Keratinocyte (primary cell): ENCODE data around the gene FBXO8. TPM values are rescaled to one million over a fixed set of nuclear protein-coding genes. Genes with fewer than 3 reads are reported as not detected.

ENCODE experiments used
- DNase-seq: peaks from one replicate; pipeline ENCODE4 v3.0.0-alpha.2; 2011; ENCODE audit warnings: low read depth, missing footprints, low spot score
- FAIRE-seq: peaks from 2 replicates; lab custom pipeline; 2011; peaks lifted over from hg19 to GRCh38; lab: Jason Lieb, UNC
- H2AFZ ChIP-seq: 2 replicates; pipeline ENCODE4 v1.6.0; 2012; ENCODE audit warnings: low read length, control low read depth, inconsistent platforms; ENCODE audit not compliant: control insufficient read depth
- H3K27ac ChIP-seq: 2 replicates; pipeline ENCODE4 v1.5.1; 2011; ENCODE audit warnings: low read length; ENCODE audit not compliant: control insufficient read depth, insufficient read depth
- H3K27me3 ChIP-seq: 3 replicates; pipeline ENCODE4 v1.6.0; 2011; ENCODE audit warnings: low read length; ENCODE audit not compliant: control insufficient read depth, insufficient read depth; ENCODE audit errors: extremely low read depth
- H3K36me3 ChIP-seq, 2 experiments: 2 replicates in 1 of 2; 3 replicates in 1 of 2; pipeline ENCODE4 v1.5.1; 2011; ENCODE audit warnings: low read length in 2 of 2, mild to moderate bottlenecking in 1 of 2; ENCODE audit not compliant: control insufficient read depth in 2 of 2, insufficient read depth in 2 of 2; ENCODE audit errors: extremely low read depth in 1 of 2
- H3K4me1 ChIP-seq: 3 replicates; pipeline ENCODE4 v1.5.1; 2011; ENCODE audit warnings: low read length; ENCODE audit not compliant: control insufficient read depth, insufficient read depth; ENCODE audit errors: extremely low read depth
- H3K4me2 ChIP-seq: 3 replicates; pipeline ENCODE4 v1.6.0; 2011; ENCODE audit warnings: low read depth, low read length; ENCODE audit not compliant: control insufficient read depth, insufficient read depth; ENCODE audit errors: extremely low read depth
- H3K4me3 ChIP-seq, 3 experiments: fragments of 200-600 bp in 1 of 3; sonication (generic) in 1 of 3; 2 replicates in 2 of 3; 3 replicates in 1 of 3; pipeline ENCODE4 v1.5.1; 2011 to 2016; ENCODE audit warnings: low read length in 3 of 3, mild to moderate bottlenecking in 3 of 3, control low read depth in 2 of 3, inconsistent platforms in 1 of 3, low read depth in 1 of 3, mixed read lengths in 1 of 3, mixed run types in 1 of 3, moderate library complexity in 1 of 3; ENCODE audit not compliant: control insufficient read depth in 2 of 3, insufficient read depth in 2 of 3; ENCODE audit errors: extremely low read depth in 1 of 3
- H3K79me2 ChIP-seq: 2 replicates; pipeline ENCODE4 v1.6.0; 2012; ENCODE audit warnings: low read length; ENCODE audit not compliant: control insufficient read depth, insufficient read depth
- H3K9ac ChIP-seq: 3 replicates; pipeline ENCODE4 v1.6.0; 2011; ENCODE audit warnings: low read length; ENCODE audit not compliant: control insufficient read depth, insufficient read depth; ENCODE audit errors: extremely low read depth
- H3K9me1 ChIP-seq: 3 replicates; pipeline ENCODE4 v1.6.0; 2011; ENCODE audit warnings: low read length; ENCODE audit not compliant: control insufficient read depth, insufficient read depth; ENCODE audit errors: extremely low read depth
- H3K9me3 ChIP-seq: 2 replicates; pipeline ENCODE4 v1.5.1; 2012; ENCODE audit warnings: low read depth, low read length; ENCODE audit not compliant: control insufficient read depth
- H4K20me1 ChIP-seq: 3 replicates; pipeline ENCODE4 v1.6.0; 2011; ENCODE audit warnings: low read length; ENCODE audit not compliant: control insufficient read depth, insufficient read depth; ENCODE audit errors: extremely low read depth
- CTCF ChIP-seq, 3 experiments: IDR thresholded peaks in 1 of 3; conservative IDR thresholded peaks in 1 of 3; optimal IDR thresholded peaks in 1 of 3; 2 replicates in 2 of 3; 3 replicates in 1 of 3; pipeline versions ENCODE3 to v1.5.1; 2011; ENCODE audit warnings: low read length in 3 of 3, mild to moderate bottlenecking in 3 of 3, moderate library complexity in 2 of 3, control low read depth in 1 of 3, inconsistent platforms in 1 of 3; ENCODE audit not compliant: insufficient read depth in 2 of 3; ENCODE audit errors: extremely low read depth in 1 of 3
- dilution Hi-C: fragments of 300-500 bp; cut with MboI; formaldehyde crosslinking; loops from one replicate; pipeline ENCODE4 v1.7.0; 2020; ENCODE audit warnings: low sequenced_read_pairs; ENCODE audit not compliant: extremely low pct_ligation_motif_present
- polyA plus RNA-seq, 5 experiments: library from polyadenylated mRNA; depleted of rRNA in 3 of 5; stranded (reverse) in 3 of 5; stranded (forward) in 1 of 5; unstranded in 1 of 5; fragments of >200 nt; gene quantifications; 1 replicate in 1 of 5; 2 replicates in 3 of 5; 3 replicates in 1 of 5; pipeline versions ENCODE4 v1.2.1 to v1.2.3, GENCODE V29; 2011 to 2012; ENCODE audit warnings: missing spikeins in 2 of 5, low read depth in 1 of 5, low replicate concordance in 1 of 5

Gene FBXO8
- polyA plus RNA-seq, 1 donor (not counting 4 experiments of a cell fraction or from before 2014, with no cell fraction given): 21.0 TPM

- peaks cover 33% of the 10 kb centered on the region for H3K79me2 ChIP-seq
These were observed 6.0 kb downstream of the FBXO8 start for GRCh38 chr4:174277433-174277832.

DNA sequence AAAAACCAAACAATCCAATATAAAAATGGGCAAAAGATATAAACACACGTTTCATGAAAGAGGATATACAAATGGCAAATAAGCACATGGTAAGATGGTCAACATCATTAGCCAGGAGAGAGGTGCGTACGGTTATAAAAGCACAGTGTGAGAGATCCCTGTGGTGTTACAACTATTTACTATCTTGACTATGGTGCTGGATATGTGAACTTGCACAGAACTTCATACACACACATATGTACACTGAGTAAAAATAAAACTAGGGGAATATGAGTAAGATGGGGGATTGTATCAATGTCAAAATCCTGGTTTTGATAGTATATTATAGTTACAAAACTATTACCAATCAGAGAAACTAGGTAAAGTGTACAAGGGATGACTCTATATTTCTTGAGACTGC, 8.4 kb downstream of the FBXO8 start:
- TF ChIP-seq CTCF (optimal IDR thresholded peaks at IDR 0.05 in 1 of 3, IDR thresholded peaks at IDR 0.05 in 1 of 3, conservative IDR thresholded peaks at IDR 0.05 in 1 of 3; ENCODE audit: extremely low read depth in 1 of 3, insufficient read depth in 2 of 3, low read length in 3 of 3): no peak
- H3K4me3 ChIP-seq: no peak overlapping the region
- no peaks in the 10 kb centered on the region for H3K27me3 ChIP-seq
- H3K4me1 ChIP-seq: no peaks in the 10 kb centered on the region
- H2AFZ ChIP-seq: no peak overlapping the region
- no peaks in the 10 kb centered on the region for H3K9me3 ChIP-seq
- H4K20me1 ChIP-seq: no peaks in the 10 kb centered on the region
- H3K79me2 ChIP-seq: peaks cover 15% of the 10 kb centered on the region
- no peaks in the 10 kb centered on the region for H3K36me3 ChIP-seq
- dilution Hi-C loops: no loop called here
- no peak overlapping the region for H3K27ac ChIP-seq
- H3K4me2 ChIP-seq: no peak overlapping the region
- FAIRE-seq: no peak
- H3K9ac ChIP-seq: no peak overlapping the region
- DNase-seq: no peak
- no peaks in the 10 kb centered on the region for H3K9me1 ChIP-seq

More at GRCh38 chr4:174277433-174277832, 6.0 kb downstream of the FBXO8 start:
- FAIRE-seq (no peak), DNase-seq (no peak)
- Histone ChIP-seq H3K9me1 (no peaks in the 10 kb centered on the region), H3K27me3 (no peaks in the 10 kb centered on the region), H3K9me3 (no peaks in the 10 kb centered on the region), H3K4me1 (peaks cover 6% of the 10 kb centered on the region), H3K27ac (no peak overlapping the region), H3K4me2 (no peak overlapping the region), H3K9ac (no peak overlapping the region), H4K20me1 (no peaks in the 10 kb centered on the region), H3K4me3 (no peak overlapping the region), H2AFZ (no peak overlapping the region), H3K36me3 (no peaks in the 10 kb centered on the region)
- TF ChIP-seq CTCF (optimal IDR thresholded peaks at IDR 0.05 in 1 of 3, IDR thresholded peaks at IDR 0.05 in 1 of 3, conservative IDR thresholded peaks at IDR 0.05 in 1 of 3; ENCODE audit: extremely low read depth in 1 of 3, insufficient read depth in 2 of 3, low read length in 3 of 3): no peak
- dilution Hi-C loops: no loop called here
